GM18858 (cell line): ENCODE data around the gene OLFM4.

ENCODE experiments used
- ATAC-seq: cut with Tn5 transposase; IDR thresholded peaks from one replicate; pipeline ENCODE4 v1.9.1; 2021; ENCODE audit not compliant: unreplicated experiment

OLFM4 gene, protein sequence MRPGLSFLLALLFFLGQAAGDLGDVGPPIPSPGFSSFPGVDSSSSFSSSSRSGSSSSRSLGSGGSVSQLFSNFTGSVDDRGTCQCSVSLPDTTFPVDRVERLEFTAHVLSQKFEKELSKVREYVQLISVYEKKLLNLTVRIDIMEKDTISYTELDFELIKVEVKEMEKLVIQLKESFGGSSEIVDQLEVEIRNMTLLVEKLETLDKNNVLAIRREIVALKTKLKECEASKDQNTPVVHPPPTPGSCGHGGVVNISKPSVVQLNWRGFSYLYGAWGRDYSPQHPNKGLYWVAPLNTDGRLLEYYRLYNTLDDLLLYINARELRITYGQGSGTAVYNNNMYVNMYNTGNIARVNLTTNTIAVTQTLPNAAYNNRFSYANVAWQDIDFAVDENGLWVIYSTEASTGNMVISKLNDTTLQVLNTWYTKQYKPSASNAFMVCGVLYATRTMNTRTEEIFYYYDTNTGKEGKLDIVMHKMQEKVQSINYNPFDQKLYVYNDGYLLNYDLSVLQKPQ

DNA sequence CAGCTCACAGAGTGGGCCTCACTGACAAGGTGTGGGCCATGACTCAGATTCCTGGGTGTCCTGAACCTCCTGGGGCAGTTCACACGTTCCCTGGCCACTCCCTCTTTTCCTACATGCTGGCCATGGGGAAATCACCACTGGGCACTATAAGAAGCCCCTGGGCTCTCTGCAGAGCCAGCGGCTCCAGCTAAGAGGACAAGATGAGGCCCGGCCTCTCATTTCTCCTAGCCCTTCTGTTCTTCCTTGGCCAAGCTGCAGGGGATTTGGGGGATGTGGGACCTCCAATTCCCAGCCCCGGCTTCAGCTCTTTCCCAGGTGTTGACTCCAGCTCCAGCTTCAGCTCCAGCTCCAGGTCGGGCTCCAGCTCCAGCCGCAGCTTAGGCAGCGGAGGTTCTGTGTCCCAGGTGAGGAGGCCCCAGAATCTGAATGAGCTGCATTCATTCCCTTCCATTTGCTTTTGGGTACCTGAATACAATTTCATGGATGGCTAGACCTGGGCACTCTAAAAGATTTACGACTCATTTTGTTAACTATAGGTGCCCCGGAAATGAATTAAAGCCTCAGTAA lies at the start of gene OLFM4:
Gene OLFM4 (plus strand): TSS at position 177 of the 567 bp plus-strand sequence. CDS start 24 bp downstream, at position 201.
- no peak for ATAC-seq

DNA sequence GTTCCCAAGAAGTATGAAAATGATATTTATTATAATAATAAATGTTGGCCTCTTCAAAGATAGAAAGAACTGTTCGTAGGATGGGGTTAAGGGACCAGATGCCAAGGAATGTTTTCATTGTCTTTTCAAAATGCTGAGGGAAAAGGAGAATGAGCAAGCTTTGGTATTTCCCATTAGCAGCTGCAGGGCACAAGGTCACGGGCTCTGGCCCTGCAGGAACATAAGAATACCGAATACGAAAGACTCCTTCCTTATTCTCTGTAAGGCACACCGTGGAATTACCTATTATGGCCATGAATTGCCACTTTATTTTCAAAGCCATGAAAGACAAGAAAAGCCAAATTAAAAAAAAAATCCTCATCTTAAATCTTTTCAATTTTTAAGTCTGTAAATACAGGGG lies 49.6 kb upstream of the OLFM4 start:
- ATAC-seq = no peak

DNA sequence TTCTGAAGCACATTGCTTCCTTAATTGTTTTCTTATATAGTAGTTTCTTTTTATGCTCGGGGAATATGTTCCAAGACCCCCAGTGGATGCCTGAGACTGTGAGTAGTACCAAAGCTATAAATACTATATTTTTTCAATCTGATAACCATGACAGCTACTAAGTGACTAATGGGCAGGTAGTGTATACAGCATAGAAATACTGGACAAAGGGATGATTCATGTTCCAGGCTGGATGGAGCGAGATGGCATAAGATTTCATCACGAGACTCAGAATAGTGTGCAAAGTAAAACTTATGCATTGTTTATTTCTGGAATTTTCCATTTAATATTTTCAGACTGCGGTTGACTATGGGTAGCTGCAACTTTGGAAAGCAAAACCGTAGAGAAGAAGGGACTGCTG lies 47.9 kb upstream of the OLFM4 start:
- ATAC-seq = no peak

DNA sequence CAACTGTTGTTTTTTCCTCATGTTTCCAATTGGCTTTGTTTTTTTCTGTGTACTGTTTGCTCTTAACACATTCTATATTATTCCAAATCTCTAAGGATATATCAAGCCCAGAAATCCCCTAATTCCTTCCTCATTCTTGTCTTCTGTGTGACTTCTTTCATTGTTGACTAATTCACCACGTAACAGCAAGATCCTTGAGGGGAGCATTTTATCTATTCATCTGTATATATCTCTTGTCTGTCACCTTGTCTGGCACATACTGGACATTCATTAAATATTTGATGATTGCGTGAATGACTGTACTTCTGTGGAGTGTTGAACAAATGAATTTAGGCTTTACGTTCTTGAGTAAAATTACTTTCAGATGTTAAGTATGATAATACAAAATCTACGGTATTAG lies 44.8 kb upstream of the OLFM4 start:
- ATAC-seq = no peak

DNA sequence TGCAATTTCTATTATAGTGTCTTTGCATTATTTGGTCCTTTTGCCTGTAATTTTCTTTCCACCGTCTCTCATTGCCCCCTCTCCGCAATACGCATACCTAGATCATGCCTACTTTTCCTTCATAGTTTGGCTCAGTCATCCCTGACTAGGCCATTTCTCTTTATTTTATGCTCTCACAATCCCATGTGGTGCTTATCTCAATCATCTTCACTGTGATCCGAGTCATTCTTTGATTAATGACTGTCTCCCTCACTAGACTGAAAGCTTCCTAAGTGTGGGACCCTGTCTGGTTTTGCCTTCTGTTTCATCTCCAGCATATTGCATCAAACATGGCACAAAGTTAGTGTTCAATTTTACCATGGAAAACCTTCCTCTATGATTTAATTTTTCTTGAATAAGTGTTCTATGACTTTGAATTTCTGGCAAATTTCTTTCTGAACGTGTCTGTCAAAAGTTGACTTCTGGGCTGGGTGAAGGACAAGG lies 43.7 kb upstream of the OLFM4 start:
- no peak for ATAC-seq

DNA sequence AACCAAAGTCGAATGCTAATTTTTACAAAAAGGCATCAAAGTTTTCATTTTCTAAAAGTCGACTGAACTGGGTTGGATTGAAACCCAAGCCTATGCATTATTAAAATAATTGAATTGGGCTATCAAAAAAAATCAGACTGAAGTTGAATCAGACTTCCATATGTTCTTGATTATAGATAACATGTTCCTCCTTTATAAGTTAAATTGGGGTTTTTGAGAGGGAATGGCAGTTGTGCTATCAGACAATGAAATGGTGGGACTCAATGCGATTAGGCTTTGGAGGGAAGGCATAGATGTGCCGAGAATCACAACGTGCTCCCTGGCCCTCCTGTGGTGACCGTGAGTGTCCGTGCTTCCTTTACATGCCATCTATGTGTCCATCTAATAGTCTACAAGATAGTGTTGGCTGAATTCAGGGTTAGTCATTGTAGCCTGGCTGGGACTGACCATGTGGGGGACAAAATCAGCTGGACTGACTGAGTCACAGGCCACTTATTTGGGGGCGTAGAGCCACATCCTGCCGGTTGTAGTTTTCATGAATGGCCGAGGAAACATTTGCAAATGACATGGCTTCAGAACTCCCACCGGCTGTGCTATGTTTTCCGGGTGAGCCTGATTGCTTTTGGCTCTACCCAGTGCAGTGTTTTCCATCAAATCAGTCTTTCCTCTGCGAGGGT lies 37.1 kb upstream of the OLFM4 start:
- no peak for ATAC-seq

DNA sequence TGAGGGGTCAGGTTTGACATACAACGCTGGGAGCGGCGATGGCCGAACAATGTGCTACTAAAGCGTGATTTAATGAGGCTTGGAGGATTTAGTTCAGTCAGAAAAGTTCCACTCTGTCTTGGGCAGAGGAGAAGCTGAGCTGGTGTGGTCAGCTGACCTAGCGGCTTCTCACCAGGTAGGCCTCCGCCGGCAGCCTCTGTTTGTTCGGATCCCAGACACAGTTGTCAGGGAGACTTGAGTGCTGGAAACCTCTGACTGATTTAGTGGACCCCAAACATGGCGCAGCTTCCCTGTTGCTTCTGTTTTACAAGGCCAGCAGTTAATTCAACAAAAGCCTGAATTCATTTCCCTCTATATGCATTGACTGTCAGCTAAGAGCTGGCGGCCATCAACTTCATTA lies 36.5 kb upstream of the OLFM4 start:
- ATAC-seq = no peak

DNA sequence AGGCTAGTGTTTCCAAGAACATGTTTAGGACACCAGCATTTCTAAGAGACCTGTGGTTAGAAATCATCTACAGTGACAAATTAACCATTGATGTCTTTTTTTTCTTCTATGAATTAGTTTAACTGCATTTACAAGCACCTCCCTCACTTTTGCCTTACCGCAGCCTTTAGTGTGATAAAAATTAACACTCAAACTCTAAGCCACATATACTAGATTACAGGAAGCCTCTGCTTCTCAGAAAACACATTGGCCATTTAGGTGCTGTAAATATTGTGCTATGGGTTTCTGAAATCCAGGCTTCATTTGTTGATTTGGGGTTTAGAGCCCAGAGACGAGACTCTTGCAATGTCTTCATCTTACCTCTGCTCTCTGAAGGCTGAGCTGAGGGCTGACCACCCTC lies 34.6 kb upstream of the OLFM4 start:
- no peak for ATAC-seq

DNA sequence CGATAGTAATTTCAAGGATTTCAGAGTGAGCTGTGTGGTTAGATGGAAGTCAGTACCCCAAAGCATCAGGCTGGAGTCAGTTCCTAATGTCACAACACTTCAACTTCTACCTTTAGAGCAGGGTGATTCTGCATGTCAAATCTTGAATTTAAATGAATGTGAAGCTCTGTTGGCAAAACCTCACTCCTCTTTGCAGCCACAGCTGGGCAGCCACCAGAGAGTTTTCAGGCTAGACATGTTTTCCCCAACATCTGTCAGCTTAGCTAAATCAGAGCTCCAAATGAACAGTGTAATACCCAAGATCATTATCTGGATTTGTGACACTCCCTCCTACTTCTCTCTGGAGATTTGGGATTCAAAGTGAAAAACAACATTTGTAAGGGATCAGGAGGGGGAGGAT lies 33.7 kb upstream of the OLFM4 start:
- ATAC-seq = no peak

DNA sequence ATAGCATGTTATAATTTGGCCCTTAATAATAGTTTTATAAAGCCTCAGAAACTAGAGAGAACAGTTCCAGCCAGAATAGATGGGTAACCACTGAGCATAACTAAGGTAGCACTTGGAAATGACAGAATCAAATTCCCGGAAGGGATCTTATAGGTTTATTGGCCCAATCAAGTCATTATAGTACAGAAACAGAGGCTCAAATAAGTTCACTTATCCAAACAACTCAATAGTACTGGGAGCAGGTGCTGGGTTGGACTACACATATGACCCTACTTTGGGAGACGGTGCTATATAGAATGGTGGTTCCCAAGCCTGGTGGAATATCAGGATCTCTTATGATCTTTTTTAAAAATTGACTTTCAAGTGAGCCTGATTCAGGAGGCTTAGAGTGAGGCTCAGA lies 32.7 kb upstream of the OLFM4 start:
- no peak for ATAC-seq

DNA sequence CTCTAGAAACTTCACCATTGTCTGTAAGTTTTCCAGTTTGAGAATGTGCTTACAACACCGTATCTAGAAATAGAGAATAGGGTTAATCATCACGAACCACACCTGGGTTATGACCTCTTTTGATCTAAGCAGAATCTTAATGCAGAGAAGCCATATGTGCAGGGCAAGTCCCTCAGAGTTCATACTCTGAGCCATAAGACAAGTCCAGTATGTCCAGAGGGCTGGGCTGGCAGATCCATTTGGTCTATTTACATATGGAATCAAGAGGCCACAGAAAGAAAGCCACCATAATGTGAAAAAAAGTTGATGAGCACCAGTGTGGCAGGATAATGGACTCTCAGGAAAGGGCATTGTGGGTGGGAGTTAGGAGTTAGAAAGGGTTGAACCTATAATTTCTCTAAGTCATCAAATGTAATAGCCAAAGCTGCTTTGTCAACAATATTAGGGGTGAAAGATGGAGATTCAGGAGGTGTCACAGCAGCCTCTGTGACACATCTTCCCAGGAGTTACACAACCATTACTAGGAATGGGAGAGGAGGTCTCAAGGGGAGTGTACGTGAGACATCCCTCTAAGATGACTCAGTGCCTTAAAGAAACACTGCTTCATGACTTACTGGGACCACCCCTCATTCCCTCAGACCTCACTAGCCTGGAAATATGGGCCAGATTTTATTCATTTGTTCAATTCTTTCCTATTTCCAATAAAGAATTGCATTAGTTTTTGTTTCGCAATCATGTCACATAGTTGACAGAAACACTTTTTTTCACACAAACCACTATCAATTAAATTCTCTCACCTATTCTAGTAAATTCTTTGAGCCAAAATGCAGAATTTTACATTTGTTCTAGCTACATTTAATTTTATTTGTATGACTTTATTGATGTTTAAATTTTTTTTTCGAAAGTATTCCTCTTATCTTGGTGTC lies 30.4 kb upstream of the OLFM4 start:
- no peak for ATAC-seq

DNA sequence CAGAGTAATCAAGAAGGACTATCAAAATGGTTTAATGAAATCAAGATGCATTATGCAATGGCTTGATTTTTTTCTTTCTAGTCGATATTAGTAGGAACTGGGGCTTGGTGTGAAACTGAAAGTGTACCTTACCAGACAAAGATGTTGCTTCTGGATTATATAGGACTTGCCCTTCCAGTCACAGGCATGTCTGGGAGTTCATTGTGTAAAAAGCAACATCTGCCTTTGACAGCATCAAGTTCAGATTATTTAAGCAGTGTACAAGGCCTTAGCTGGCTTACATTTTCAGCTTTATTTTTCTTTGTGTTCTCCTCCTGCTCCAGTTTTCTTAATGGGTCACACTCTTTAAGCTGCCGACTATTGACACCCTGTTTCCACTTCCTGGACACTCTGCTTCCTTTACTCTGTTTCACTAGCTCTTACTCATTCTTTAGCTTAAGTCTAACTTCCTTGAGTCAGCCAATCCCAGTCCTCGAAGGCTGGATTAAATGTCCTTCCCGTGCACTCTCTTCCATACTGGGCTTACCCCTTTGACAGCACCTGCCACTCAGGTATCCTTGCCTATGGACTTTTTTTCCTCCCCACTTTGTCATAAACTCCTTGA lies 29.4 kb upstream of the OLFM4 start:
- no peak for ATAC-seq

DNA sequence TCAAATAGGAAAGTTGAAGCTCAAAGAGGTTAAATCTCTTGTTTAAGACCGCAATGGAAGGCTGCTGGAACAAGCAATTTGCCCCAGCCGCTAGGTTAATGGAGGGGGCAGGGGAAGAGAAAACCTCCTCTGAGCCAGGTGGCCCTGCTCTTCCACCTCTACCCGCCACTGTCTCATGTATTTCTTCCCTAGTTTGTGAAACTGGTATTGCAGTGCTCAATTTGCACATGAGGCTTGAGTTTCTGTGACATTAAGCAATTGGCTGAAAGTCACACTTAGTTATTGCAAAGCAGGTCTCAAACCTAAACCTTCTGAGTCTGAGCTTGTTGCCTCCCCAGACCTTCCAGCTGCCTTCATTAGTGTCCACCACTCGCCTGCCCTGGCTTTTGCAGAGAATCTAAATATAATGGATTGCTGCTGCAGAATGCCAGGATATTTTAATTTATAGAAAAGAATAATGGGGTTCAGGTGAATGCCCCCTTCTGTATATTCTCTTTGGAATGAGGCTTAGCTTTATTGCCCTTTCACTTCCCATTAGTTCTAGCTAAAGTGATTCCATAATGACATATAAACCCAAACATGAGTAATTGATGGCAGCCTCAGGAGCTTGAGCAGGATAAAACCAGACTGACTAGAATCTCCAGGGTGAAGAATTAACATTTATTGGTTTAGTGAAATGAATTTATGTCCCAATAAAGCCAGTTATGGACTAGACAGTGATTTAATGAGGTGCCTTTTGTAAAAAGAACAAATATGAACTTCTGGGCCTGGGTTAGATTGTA lies 27.0 kb upstream of the OLFM4 start:
- ATAC-seq = no peak

DNA sequence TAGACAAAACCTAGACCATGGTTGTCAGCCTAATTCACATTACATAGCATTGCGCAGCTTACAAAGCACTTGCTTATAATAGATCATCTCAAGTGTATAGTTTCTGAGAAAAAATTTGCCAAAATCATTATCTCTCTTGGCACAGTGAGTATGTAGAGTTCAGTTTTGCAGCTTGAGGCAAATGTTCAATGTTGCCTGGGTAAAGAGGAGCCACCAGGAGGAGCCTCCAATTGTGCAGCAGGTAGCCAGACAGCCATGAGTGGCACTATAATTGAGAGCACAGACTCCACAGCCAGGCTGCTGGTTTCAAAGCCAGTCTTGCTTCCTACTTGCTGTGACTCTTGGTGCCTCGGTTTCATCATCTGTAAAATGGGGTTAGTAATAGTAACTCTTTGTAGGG lies 24.0 kb upstream of the OLFM4 start:
- no peak for ATAC-seq

DNA sequence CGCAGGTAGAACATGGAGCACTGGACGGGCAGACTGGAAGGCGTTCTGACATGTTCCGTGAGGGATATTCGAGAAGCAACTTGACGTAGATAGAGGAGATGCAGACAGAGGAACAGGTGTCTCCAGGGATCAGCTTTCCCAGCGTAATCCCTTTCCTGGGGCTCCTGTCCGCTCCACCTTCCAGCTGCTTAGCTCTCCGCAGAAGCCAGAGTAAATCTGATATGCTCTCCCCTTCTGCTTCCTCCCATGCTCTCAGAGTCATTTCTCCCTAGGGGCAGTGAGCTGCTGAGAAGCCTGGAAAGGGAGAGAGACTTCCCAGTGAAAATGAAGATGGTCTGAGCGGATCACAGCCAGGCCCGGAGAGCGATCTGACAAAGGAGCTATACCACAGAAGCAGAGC lies 23.0 kb upstream of the OLFM4 start:
- ATAC-seq = no peak

DNA sequence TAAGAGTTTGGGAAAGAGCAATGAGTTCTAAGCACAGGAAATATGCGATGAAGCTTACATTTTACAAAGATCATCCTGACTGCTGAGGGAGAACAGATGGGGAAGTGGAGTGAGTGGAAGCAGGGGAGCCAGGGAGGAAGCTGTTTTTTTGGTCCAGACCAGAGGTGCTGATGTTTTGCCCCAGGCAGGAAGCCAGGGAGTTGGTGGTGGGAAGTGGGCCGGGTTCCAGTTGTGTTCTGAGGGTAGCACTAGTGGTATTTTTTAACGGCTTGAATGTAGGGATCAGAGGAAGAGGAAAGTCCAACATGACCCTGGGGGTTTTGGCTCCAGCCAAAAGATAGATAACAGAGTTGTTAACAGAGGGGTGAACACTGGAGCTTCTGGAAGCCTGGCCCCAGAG lies 20.7 kb upstream of the OLFM4 start:
- ATAC-seq = no peak

DNA sequence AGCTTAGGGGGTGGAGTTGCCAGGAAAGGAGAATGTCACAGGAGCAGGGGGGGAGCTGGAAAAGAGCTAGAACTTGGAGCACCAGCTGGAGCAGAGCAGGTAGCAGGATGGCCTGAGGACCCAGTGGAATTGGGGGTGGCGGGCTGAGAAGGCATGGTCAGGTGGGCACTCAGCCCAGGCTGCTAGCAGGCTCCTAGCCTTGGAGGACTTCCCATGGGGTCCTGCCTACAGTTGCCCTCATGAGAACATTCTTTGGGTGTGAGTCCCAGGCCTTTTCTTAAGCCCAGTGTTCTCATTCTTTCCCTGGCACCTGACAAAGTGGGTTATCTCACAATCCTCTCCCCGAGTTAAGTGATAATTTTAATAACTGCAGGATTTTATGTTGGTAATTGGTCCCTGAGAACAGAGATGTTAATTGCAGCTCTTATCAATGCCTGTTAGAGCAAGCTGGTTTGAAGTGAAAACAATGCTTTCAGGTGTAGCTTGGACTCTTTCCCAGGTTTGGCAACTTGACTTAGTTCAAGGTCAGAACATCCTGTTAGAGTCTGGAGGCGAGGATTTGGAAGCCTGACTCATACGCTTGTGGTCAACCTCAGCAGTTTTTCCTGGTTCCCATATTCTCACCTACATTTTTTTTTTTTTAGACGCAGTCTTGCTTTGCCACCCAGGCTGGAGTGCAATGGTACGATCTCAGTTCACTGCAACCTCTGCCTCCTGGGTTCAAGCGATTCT lies 18.1 kb upstream of the OLFM4 start:
- no peak for ATAC-seq

DNA sequence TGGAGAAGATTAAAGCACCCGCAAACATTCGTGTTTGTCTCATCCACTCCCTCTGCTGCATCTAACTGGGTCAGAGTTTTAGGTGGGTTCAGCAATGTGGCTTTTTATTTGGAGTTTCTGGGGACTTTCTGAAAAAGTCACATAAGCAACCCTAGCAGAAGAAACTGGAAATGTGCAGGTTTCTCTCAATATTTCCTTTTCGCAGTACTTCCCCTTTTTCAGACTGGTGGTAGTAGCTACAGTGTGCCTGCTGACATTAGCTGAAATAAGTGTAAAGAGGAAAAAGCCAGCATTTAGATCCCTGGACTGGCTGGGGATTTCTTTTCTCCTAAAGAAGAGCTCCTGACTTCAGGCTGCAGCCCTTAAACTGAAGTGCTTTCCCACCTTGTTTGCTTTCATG lies 15.9 kb upstream of the OLFM4 start:
- ATAC-seq = peak; percentile 84

DNA sequence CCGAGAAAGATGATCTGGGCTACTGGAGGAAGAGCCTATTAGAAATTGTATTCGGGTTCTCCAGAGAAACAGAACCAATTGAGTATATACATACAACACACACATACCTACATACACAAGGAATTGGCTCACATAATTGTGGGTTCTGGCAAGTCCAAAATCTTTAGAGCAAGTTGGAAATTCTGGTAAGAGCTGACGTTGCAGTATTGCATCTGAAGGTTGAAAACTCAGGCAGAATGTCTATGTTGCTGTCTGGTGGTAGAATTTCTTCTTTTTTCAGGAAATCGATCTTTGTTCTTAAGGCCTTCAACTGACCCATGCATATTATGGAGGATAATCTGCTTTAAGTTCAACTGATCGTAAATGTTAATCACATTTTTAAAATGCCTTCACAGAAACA lies 15.5 kb upstream of the OLFM4 start:
- ATAC-seq = no peak
